Measurements from ENCODE around the gene HNF4A. TPM values are rescaled to one million over a fixed set of nuclear protein-coding genes. Genes with fewer than 3 reads are reported as not detected.

The HNF4A gene
- total and polyA plus RNA-seq, 2 donors (not counting 1 experiment from before 2014, with no cell fraction given) = not detected

GRCh38 chr20:44410583-44411019 lies 55.1 kb downstream of the HNF4A start:
- no peaks in the 10 kb centered on the region for H3K36me3 ChIP-seq (replicated peaks in 1 of 2; ENCODE audit: control extremely low read depth in 1 of 2, control insufficient read depth in 1 of 2, extremely low read depth in 1 of 2, insufficient read depth in 2 of 2, low read length in 1 of 2)
- ATAC-seq (ENCODE audit: low read depth) (no peak), DNase-seq (no peak)
- TF ChIP-seq CTCF (IDR thresholded peaks at IDR 0.05) (no peak), EZH2 (IDR thresholded peaks at IDR 0.05; ENCODE audit: borderline replicate concordance, insufficient read depth, low read depth, low read length, poor library complexity, severe bottlenecking) (no peak)
- no peaks in the 10 kb centered on the region for H3K79me2 ChIP-seq (ENCODE audit: control insufficient read depth, insufficient read depth, low read length)
- CTCF ChIA-PET = no interaction called here
- no peak overlapping the region for H3K27ac ChIP-seq (ENCODE audit: low read length in 2 of 2)
- H3K4me3 ChIP-seq (ENCODE audit: control extremely low read depth in 1 of 5, extremely low read depth in 1 of 5, insufficient read depth in 1 of 5, low read depth in 2 of 5, low read length in 4 of 5) = no peak overlapping the region
- no peaks in the 10 kb centered on the region for H3K4me1 ChIP-seq (ENCODE audit: control insufficient read depth in 2 of 2, insufficient read depth in 2 of 2, low read length in 2 of 2)
- H3K9me3 ChIP-seq (ENCODE audit: control extremely low read depth in 1 of 3, control insufficient read depth in 2 of 3, insufficient read depth in 1 of 3, low read length in 2 of 3) = no peaks in the 10 kb centered on the region
- POLR2A ChIA-PET = no interaction called here
- no peak overlapping the region for H3K27ac Mint-ChIP-seq
- WGBS (ENCODE audit: insufficient coverage) = 79% methylated on average over 2 of the region's 2 CpGs
- H2AFZ ChIP-seq (ENCODE audit: insufficient read depth, low read depth, low read length, poor library complexity, severe bottlenecking) = no peak overlapping the region
- peaks cover 0 to 14% (median 0%) of the 10 kb centered on the region in 4 experiments for H3K27me3 ChIP-seq (replicated peaks in 1 of 4; ENCODE audit: control extremely low read depth in 1 of 4, control insufficient read depth in 3 of 4, insufficient read depth in 4 of 4, low read length in 3 of 4)
- H3K9ac ChIP-seq (ENCODE audit: low read length) = no peak overlapping the region
- H3K9me3 Mint-ChIP-seq (ENCODE audit: insufficient read depth) = no peaks in the 10 kb centered on the region
- H3K4me2 ChIP-seq (replicated peaks; ENCODE audit: low read depth, low read length, poor library complexity, severe bottlenecking) = no peak overlapping the region
- H3K27me3 Mint-ChIP-seq = peaks cover 16% of the 10 kb centered on the region
- no peaks in the 10 kb centered on the region for H3K4me1 Mint-ChIP-seq
- intact Hi-C loops (cut with micrococcal nuclease) = no loop called here
- no peaks in the 10 kb centered on the region for H4K20me1 ChIP-seq (ENCODE audit: control insufficient read depth, insufficient read depth, low read length, poor library complexity, severe bottlenecking)
- H3K4me3 Mint-ChIP-seq = no peak overlapping the region

- no peak overlapping the region for H3K4me3 ChIP-seq (ENCODE audit: control extremely low read depth in 1 of 5, extremely low read depth in 1 of 5, insufficient read depth in 1 of 5, low read depth in 2 of 5, low read length in 4 of 5)
- ATAC-seq (ENCODE audit: low read depth) (no peak), DNase-seq (no peak)
- H3K27me3 Mint-ChIP-seq = peaks cover 16% of the 10 kb centered on the region
- no peaks in the 10 kb centered on the region for H3K4me1 ChIP-seq (ENCODE audit: control insufficient read depth in 2 of 2, insufficient read depth in 2 of 2, low read length in 2 of 2)
- H3K4me3 Mint-ChIP-seq = no peak overlapping the region
- H3K4me2 ChIP-seq (replicated peaks; ENCODE audit: low read depth, low read length, poor library complexity, severe bottlenecking) = no peak overlapping the region
- H2AFZ ChIP-seq (ENCODE audit: insufficient read depth, low read depth, low read length, poor library complexity, severe bottlenecking) = no peak overlapping the region
- no peaks in the 10 kb centered on the region for H3K9me3 ChIP-seq (ENCODE audit: control extremely low read depth in 1 of 3, control insufficient read depth in 2 of 3, insufficient read depth in 1 of 3, low read length in 2 of 3)
- H3K4me1 Mint-ChIP-seq = no peaks in the 10 kb centered on the region
- H3K27ac Mint-ChIP-seq = no peak overlapping the region
- ChIA-PET POLR2A (no interaction called here), CTCF (interaction anchor here (1.1 kb wide), 1 partner anchor 25 kb away, joined by 4 read pairs; no protein-coding TSS in a partner anchor)
- no peaks in the 10 kb centered on the region for H3K36me3 ChIP-seq (replicated peaks in 1 of 2; ENCODE audit: control extremely low read depth in 1 of 2, control insufficient read depth in 1 of 2, extremely low read depth in 1 of 2, insufficient read depth in 2 of 2, low read length in 1 of 2)
- H4K20me1 ChIP-seq (ENCODE audit: control insufficient read depth, insufficient read depth, low read length, poor library complexity, severe bottlenecking) = no peaks in the 10 kb centered on the region
- H3K27ac ChIP-seq (ENCODE audit: low read length in 2 of 2) = no peak overlapping the region
- no peaks in the 10 kb centered on the region for H3K79me2 ChIP-seq (ENCODE audit: control insufficient read depth, insufficient read depth, low read length)
- intact Hi-C loops (cut with micrococcal nuclease) = no loop called here
- peaks cover 0 to 14% (median 0%) of the 10 kb centered on the region in 4 experiments for H3K27me3 ChIP-seq (replicated peaks in 1 of 4; ENCODE audit: control extremely low read depth in 1 of 4, control insufficient read depth in 3 of 4, insufficient read depth in 4 of 4, low read length in 3 of 4)
- WGBS (ENCODE audit: insufficient coverage) = 92% methylated on average over 26 of the region's 28 CpGs
- TF ChIP-seq EZH2 (IDR thresholded peaks at IDR 0.05; ENCODE audit: borderline replicate concordance, insufficient read depth, low read depth, low read length, poor library complexity, severe bottlenecking) (no peak), CTCF (IDR thresholded peaks at IDR 0.05) (no peak)
- H3K9ac ChIP-seq (ENCODE audit: low read length) = no peak overlapping the region
- no peaks in the 10 kb centered on the region for H3K9me3 Mint-ChIP-seq (ENCODE audit: insufficient read depth)
These were observed 55.7 kb downstream of the HNF4A start for GRCh38 chr20:44411020-44411756.

Measured in B cell (primary cell).